Ovary (tissue), 9 donors: ENCODE data around the gene RSBN1L. TPM values are rescaled to one million over a fixed set of nuclear protein-coding genes. Genes with fewer than 3 reads are reported as not detected.

Experiments used
- DNase-seq, 5 donors: peaks; one replicate each; pipeline ENCODE4 v3.0.0-alpha.2; 2019 to 2020
- H3K27ac ChIP-seq, 2 donors: fragments of 200-600 bp; one replicate each; pipeline versions ENCODE4 v1.5.1 to v1.8.0; 2019 to 2022
- H3K27me3 ChIP-seq: fragments of 200-600 bp; one replicate; pipeline ENCODE4 v1.8.0; 2022
- H3K36me3 ChIP-seq: fragments of 200-600 bp; sonication (generic); one replicate; pipeline ENCODE4 v1.5.1; 2019
- H3K4me1 ChIP-seq: one replicate; pipeline ENCODE4 v1.8.1; 2013; ENCODE audit warnings: mild to moderate bottlenecking, moderate library complexity; ENCODE audit not compliant: insufficient read depth
- H3K4me3 ChIP-seq: fragments of 200-600 bp; sonication (generic); one replicate; pipeline ENCODE4 v1.5.1; 2017
- H3K9me3 ChIP-seq, 2 donors: fragments of 200-600 bp in 1 of 2; sonication (generic) in 1 of 2; one replicate each; pipeline versions ENCODE4 v1.5.1 to v1.8.1; 2013 to 2019; ENCODE audit warnings: mild to moderate bottlenecking in 1 of 2, moderate library complexity in 1 of 2
- CTCF ChIP-seq, 3 donors: fragments of 450-650 bp in 2 of 3; fragments of 200-600 bp in 1 of 3; IDR thresholded peaks; one replicate each; pipeline versions ENCODE4 v1.5.1 to v1.8.0; 2016 to 2022; ENCODE audit warnings: antibody characterized with exemption in 3 of 3, mild to moderate bottlenecking in 1 of 3
- EP300 ChIP-seq: sonication (generic); formaldehyde crosslinking; IDR thresholded peaks from one replicate; pipeline ENCODE4 v1.6.1; 2017; ENCODE audit warnings: antibody characterized with exemption
- POLR2A ChIP-seq: fragments of 450-650 bp; IDR thresholded peaks from one replicate; pipeline ENCODE4 v1.6.1; 2017; ENCODE audit warnings: antibody characterized with exemption, mild to moderate bottlenecking, moderate library complexity
- WGBS, 3 donors: extraction: QIAGEN DNeasy Blood & Tissue Kit in 1 of 3; methylation state at CpG; one replicate each; pipeline versions ENCODE4 v1.1.5 to v1.1.7; 2013 to 2017; 5-methylcytosine and 5-hydroxymethylcytosine counted together
- intact Hi-C, 4 donors: fragments of 100-400 bp; cut with DNase I; formaldehyde crosslinking; loops; one replicate each; pipeline versions ENCODE4 v1.11.0 to v1.15.1; 2022 to 2023
- polyA plus RNA-seq, 2 donors: library from polyadenylated mRNA; stranded (reverse); fragments of 200-250 nt in 1 of 2; fragments of 350-450 nt in 1 of 2; fragmentation: Illumina TruSeq in 1 of 2; extraction: RNeasy Lipid Tissue Mini Kit (QIAGEN cat#74804) in 1 of 2; gene quantifications; one replicate each; pipeline ENCODE4 v1.2.3, GENCODE V29; 2013 to 2014
- total RNA-seq, 7 donors: library from RNA; depleted of rRNA in 2 of 7; stranded (reverse); fragments of >200 nt in 2 of 7; fragmentation: NEBNext Ultra II Directional in 3 of 7; extraction: Animal tissue kit (Norgen Biotek cat#: 25700) in 3 of 7; gene quantifications; one replicate each; pipeline versions ENCODE4 v1.1.0 to v1.2.4, GENCODE V29; 2016 to 2023
- donor health status: DM: no; HTN: no; CAD: no; lungs with moderate emphysema.
- donor health status: DM: no; HTN: no; CAD: no.
- donor health status: Bipolar disorder and iron deficiency.
- donor health status: DM: yes; HTN: yes; CAD: no.
- donor health status: DM: no; HTN: no; CAD: no.
- donor health status: DM: yes; HTN: yes; CAD: no.

Gene RSBN1L
- total and polyA plus RNA-seq, 9 donors, result 12.4 to 28.3 (median 24.1) TPM

- TF ChIP-seq CTCF (IDR thresholded peaks at IDR 0.05) (no peak), POLR2A (no peak), EP300 (no peak)
- 89 to 97% (median 94%) methylated on average over 1 of the region's 1 CpG for WGBS, 3 donors
- DNase-seq, result no peak
- Histone ChIP-seq H3K36me3 (no peaks in the 10 kb centered on the region), H3K27ac (no peak overlapping the region), H3K9me3 (no peaks in the 10 kb centered on the region), H3K27me3 (no peaks in the 10 kb centered on the region), H3K4me1 (peaks cover 3% of the 10 kb centered on the region), H3K4me3 (no peak overlapping the region)
- intact Hi-C loops, result loop anchor here in 1 of 4 donors (5.0 kb wide), 1 partner anchor 37 kb away; no protein-coding TSS in a partner anchor
Measured at GRCh38 chr7:77735457-77735856, 39.2 kb downstream of the RSBN1L start.

- Histone ChIP-seq H3K27ac (no peak overlapping the region), H3K9me3 (no peaks in the 10 kb centered on the region), H3K4me3 (no peak overlapping the region), H3K4me1 (peaks cover 3% of the 10 kb centered on the region), H3K36me3 (no peaks in the 10 kb centered on the region), H3K27me3 (no peaks in the 10 kb centered on the region)
- intact Hi-C loops, result loop anchor here in 1 of 4 donors (5.0 kb wide), 1 partner anchor 35 kb away; no protein-coding TSS in a partner anchor
- no peak for DNase-seq
- TF ChIP-seq CTCF (IDR thresholded peaks at IDR 0.05), result no peak
- TF ChIP-seq POLR2A, result no peak
- TF ChIP-seq EP300, result no peak
- 91 to 96% (median 94%) methylated on average over 5 of the region's 5 CpGs for WGBS, 3 donors
Measured at GRCh38 chr7:77736991-77737390, 40.7 kb downstream of the RSBN1L start.

GRCh38 chr7:77738382-77738781, 42.1 kb downstream of the RSBN1L start:
- WGBS, 3 donors, result 94 to 100% (median 97%) methylated on average over 1 of the region's 1 CpG
- Histone ChIP-seq H3K9me3 (no peaks in the 10 kb centered on the region), H3K4me1 (peaks cover 3% of the 10 kb centered on the region), H3K4me3 (no peak overlapping the region), H3K27ac (no peak overlapping the region), H3K27me3 (no peaks in the 10 kb centered on the region), H3K36me3 (no peaks in the 10 kb centered on the region)
- TF ChIP-seq EP300 (no peak), CTCF (IDR thresholded peaks at IDR 0.05) (no peak), POLR2A (no peak)
- no peak for DNase-seq
- intact Hi-C loops, result loop anchor here in 1 of 4 donors (5.0 kb wide), 1 partner anchor 34 kb away; no protein-coding TSS in a partner anchor

- Histone ChIP-seq H3K9me3 (no peaks in the 10 kb centered on the region), H3K27ac (no peak overlapping the region), H3K4me1 (peaks cover 3% of the 10 kb centered on the region), H3K36me3 (no peaks in the 10 kb centered on the region), H3K4me3 (no peak overlapping the region), H3K27me3 (no peaks in the 10 kb centered on the region)
- TF ChIP-seq POLR2A (no peak), CTCF (IDR thresholded peaks at IDR 0.05) (no peak), EP300 (no peak)
- no peak for DNase-seq
- WGBS, 3 donors, result 86 to 90% (median 89%) methylated on average over 3 of the region's 3 CpGs
- intact Hi-C loops, result loop anchor here in 1 of 4 donors (5.0 kb wide), 1 partner anchor 33 kb away; no protein-coding TSS in a partner anchor
Measured at GRCh38 chr7:77738871-77739270, 42.6 kb downstream of the RSBN1L start.
